ENCODE results near the gene DKC1.

- TF ChIP-seq, protein P1, sequence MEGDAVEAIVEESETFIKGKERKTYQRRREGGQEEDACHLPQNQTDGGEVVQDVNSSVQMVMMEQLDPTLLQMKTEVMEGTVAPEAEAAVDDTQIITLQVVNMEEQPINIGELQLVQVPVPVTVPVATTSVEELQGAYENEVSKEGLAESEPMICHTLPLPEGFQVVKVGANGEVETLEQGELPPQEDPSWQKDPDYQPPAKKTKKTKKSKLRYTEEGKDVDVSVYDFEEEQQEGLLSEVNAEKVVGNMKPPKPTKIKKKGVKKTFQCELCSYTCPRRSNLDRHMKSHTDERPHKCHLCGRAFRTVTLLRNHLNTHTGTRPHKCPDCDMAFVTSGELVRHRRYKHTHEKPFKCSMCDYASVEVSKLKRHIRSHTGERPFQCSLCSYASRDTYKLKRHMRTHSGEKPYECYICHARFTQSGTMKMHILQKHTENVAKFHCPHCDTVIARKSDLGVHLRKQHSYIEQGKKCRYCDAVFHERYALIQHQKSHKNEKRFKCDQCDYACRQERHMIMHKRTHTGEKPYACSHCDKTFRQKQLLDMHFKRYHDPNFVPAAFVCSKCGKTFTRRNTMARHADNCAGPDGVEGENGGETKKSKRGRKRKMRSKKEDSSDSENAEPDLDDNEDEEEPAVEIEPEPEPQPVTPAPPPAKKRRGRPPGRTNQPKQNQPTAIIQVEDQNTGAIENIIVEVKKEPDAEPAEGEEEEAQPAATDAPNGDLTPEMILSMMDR (IDR thresholded peaks at IDR 0.05), result no peak
- TF ChIP-seq EZH2 (IDR thresholded peaks at IDR 0.05), result no peak
Measured at GRCh38 chrX:154784149-154784995, 21.7 kb downstream of the DKC1 start.
